RPMI7951 (cell line): Measurements from ENCODE around the gene SLF2. TPM values are rescaled to one million over a fixed set of nuclear protein-coding genes. Genes with fewer than 3 reads are reported as not detected.
A peak's percentile ranks its signal among the peaks of the same experiment; 100 is the strongest.
"Not testable (repeated sequence)": the region's sequence is repeated elsewhere in the genome, so short reads cannot be mapped to it uniquely, and the experiment has no call there.

Experiments used
- DNase-seq: peaks from one replicate; pipeline ENCODE4 v3.0.0-alpha.2; 2012; ENCODE audit warnings: low read depth
- total RNA-seq: library from RNA; depleted of rRNA; stranded (reverse); fragments of >200 nt; shearing (Covaris generic); gene quantifications from 2 replicates; pipeline ENCODE4 v1.2.3, GENCODE V29; 2014

Gene SLF2
- total RNA-seq, 1 experiment from 2014 or later, result 20.5 TPM

- no peak for DNase-seq
Measured at GRCh38 chr10:100962351-100963080, 49.8 kb downstream of the SLF2 start.

- DNase-seq, result no peak
Measured at GRCh38 chr10:100963826-100964225, 51.1 kb downstream of the SLF2 start.

- no peak for DNase-seq
Measured at GRCh38 chr10:100965820-100966219, 53.1 kb downstream of the SLF2 start.

GRCh38 chr10:100966887-100967286, 54.1 kb downstream of the SLF2 start:
- DNase-seq, result no peak

- DNase-seq, result no peak
Measured at GRCh38 chr10:100967332-100967731, 54.6 kb downstream of the SLF2 start.

GRCh38 chr10:100968062-100968736, 55.4 kb downstream of the SLF2 start:
- no peak for DNase-seq

- DNase-seq, result no peak
Measured at GRCh38 chr10:100968863-100969186, 56.1 kb downstream of the SLF2 start.

- DNase-seq, result peak; percentile 20
Measured at GRCh38 chr10:100969187-100970075, 56.7 kb downstream of the SLF2 start, which contains the start of gene SEMA4G. Gene SEMA4G, plus strand, starts transcription at chr10:100969504. Its CDS starts 3,409 bp downstream, at chr10:100972913.

- DNase-seq, result no peak
Measured at GRCh38 chr10:100970076-100970913, 57.5 kb downstream of the SLF2 start.

- no peak for DNase-seq
Measured at GRCh38 chr10:100970914-100971811, 58.4 kb downstream of the SLF2 start.

GRCh38 chr10:100972115-100972903, 59.5 kb downstream of the SLF2 start:
- no peak for DNase-seq

GRCh38 chr10:100972904-100973535, 60.3 kb downstream of the SLF2 start:
- DNase-seq, result no peak

GRCh38 chr10:100975397-100975796, 62.6 kb downstream of the SLF2 start:
- not testable (repeated sequence) for DNase-seq

GRCh38 chr10:100976906-100977305, 64.1 kb downstream of the SLF2 start:
- no peak for DNase-seq

GRCh38 chr10:100977436-100977835, 64.7 kb downstream of the SLF2 start:
- DNase-seq, result no peak

- DNase-seq, result no peak
Measured at GRCh38 chr10:100978121-100978900, 65.5 kb downstream of the SLF2 start.

- no peak for DNase-seq
Measured at GRCh38 chr10:100978901-100979195, 66.1 kb downstream of the SLF2 start.

- no peak for DNase-seq
Measured at GRCh38 chr10:100979791-100980272, 67.1 kb downstream of the SLF2 start.
